Caco-2 (cell line): ENCODE measurements around the gene IFT20. TPM values are rescaled to one million over a fixed set of nuclear protein-coding genes. Genes with fewer than 3 reads are reported as not detected.

Experiments used
- BruUV-seq: library from RNA; stranded (reverse); fragments of 400-500 nt; replicated peaks from 2 replicates; lab custom pipeline; 2021; lab: Mats Ljungman, UMichigan
- CTCF ChIA-PET: fragments of 300-600 bp; sonication (Branson Sonifier 250); formaldehyde crosslinking; loops from one replicate; lab custom pipeline; 2022; ENCODE audit warnings: antibody characterized with exemption; lab: Charles Lee
- POLR2A ChIA-PET: fragments of 300-600 bp; sonication (Branson Sonifier 250); formaldehyde crosslinking; loops from one replicate; lab custom pipeline; 2022; ENCODE audit warnings: antibody characterized with exemption; lab: Charles Lee
- DNase-seq, 2 experiments: peaks; one replicate each; pipeline versions ENCODE4 v3.0.0 to v3.0.0-alpha.2; 2020 to 2022
- H3K27me3 ChIP-seq: replicated peaks from 2 replicates; pipeline ENCODE4 v1.6.0; 2011; ENCODE audit warnings: low read length; ENCODE audit not compliant: control insufficient read depth, insufficient read depth
- H3K36me3 ChIP-seq: 2 replicates; pipeline ENCODE4 v1.5.1; 2011; ENCODE audit warnings: low read length; ENCODE audit not compliant: control insufficient read depth, insufficient read depth
- H3K4me1 ChIP-seq: fragments of 250-450 bp; sonication (Bioruptor Pico); 2 replicates; pipeline ENCODE4 v1.5.1; 2020; ENCODE audit warnings: mild to moderate bottlenecking
- H3K4me3 ChIP-seq: 2 replicates; pipeline ENCODE4 v1.5.1; 2011; ENCODE audit warnings: low read depth, mild to moderate bottlenecking, control low read depth, low read length
- H3K9me3 ChIP-seq: fragments of 250-450 bp; sonication (Bioruptor Pico); 2 replicates; pipeline ENCODE4 v1.5.1; 2020; ENCODE audit warnings: mild to moderate bottlenecking, moderate library complexity
- H3K27ac Mint-ChIP-seq: one replicate; pipeline ENCODE4 v1.8.0; 2022; ENCODE audit warnings: mixed read lengths; ENCODE audit not compliant: unreplicated experiment
- H3K27me3 Mint-ChIP-seq: one replicate; pipeline ENCODE4 v1.8.0; 2022; ENCODE audit warnings: mixed read lengths; ENCODE audit not compliant: insufficient read depth, unreplicated experiment
- H3K36me3 Mint-ChIP-seq: one replicate; pipeline ENCODE4 v1.8.0; 2022; ENCODE audit warnings: mild to moderate bottlenecking, mixed read lengths; ENCODE audit not compliant: insufficient read depth, unreplicated experiment
- H3K4me1 Mint-ChIP-seq: one replicate; pipeline ENCODE4 v1.8.0; 2022; ENCODE audit warnings: low read depth, mixed read lengths; ENCODE audit not compliant: unreplicated experiment
- H3K4me3 Mint-ChIP-seq: one replicate; pipeline ENCODE4 v1.8.0; 2022; ENCODE audit warnings: mild to moderate bottlenecking, moderate library complexity, mixed read lengths; ENCODE audit not compliant: unreplicated experiment
- H3K9me3 Mint-ChIP-seq: one replicate; pipeline ENCODE4 v1.8.0; 2022; ENCODE audit warnings: mixed read lengths; ENCODE audit not compliant: unreplicated experiment
- intact Hi-C: fragments of 100-400 bp; cut with micrococcal nuclease; formaldehyde crosslinking; loops from one replicate; pipeline ENCODE4 v1.10.0; 2022; ENCODE audit not compliant: unreplicated experiment
- total RNA-seq: library from RNA; stranded (reverse); gene quantifications from 2 replicates; pipeline ENCODE4 v1.2.3, GENCODE V29; 2022
- TF ChIP-seq, protein P1 (sequence below), 2 experiments: fragments of 200-600 bp in 1 of 2; IDR thresholded peaks; 1 replicate in 1 of 2; 2 replicates in 1 of 2; pipeline versions ENCODE4 v1.5.1 to v1.8.0; 2011 to 2022; ENCODE audit warnings: antibody characterized with exemption in 1 of 2, control low read depth in 1 of 2, inconsistent platforms in 1 of 2, low read depth in 1 of 2, low read length in 1 of 2, mild to moderate bottlenecking in 1 of 2, moderate library complexity in 1 of 2; ENCODE audit not compliant: insufficient read depth in 1 of 2, severe bottlenecking in 1 of 2, unreplicated experiment in 1 of 2

The IFT20 gene
- total RNA-seq, 1 experiment from 2014 or later, result 89.9 TPM

GRCh38 chr17:28357901-28358197, 22.6 kb upstream of the IFT20 start:
- TSS peak; percentile 69 for BruUV-seq
- H3K4me1 Mint-ChIP-seq, result peaks cover 22% of the 10 kb centered on the region
- H3K27me3 ChIP-seq, result no peaks in the 10 kb centered on the region
- H3K4me3 ChIP-seq, result peak overlapping the region; percentile 78
- no peaks in the 10 kb centered on the region for H3K27me3 Mint-ChIP-seq
- H3K27ac Mint-ChIP-seq, result peak overlapping the region; percentile 96
- peaks cover 81% of the 10 kb centered on the region for H3K36me3 Mint-ChIP-seq
- H3K9me3 Mint-ChIP-seq, result no peaks in the 10 kb centered on the region
- peaks cover 15% of the 10 kb centered on the region for H3K4me1 ChIP-seq
- POLR2A ChIA-PET, result interaction anchor here (0.6 to 3.5 kb wide), 24 partner anchors 9 to 317 kb away, joined by 3 to 139 read pairs (median 6); partner anchors contain the start of genes IFT20, SARM1, SLC46A1 and TNFAIP1
- no peak for DNase-seq
- H3K4me3 Mint-ChIP-seq, result peak overlapping the region; percentile 90
- H3K9me3 ChIP-seq, result no peaks in the 10 kb centered on the region
- TF ChIP-seq, protein P1, sequence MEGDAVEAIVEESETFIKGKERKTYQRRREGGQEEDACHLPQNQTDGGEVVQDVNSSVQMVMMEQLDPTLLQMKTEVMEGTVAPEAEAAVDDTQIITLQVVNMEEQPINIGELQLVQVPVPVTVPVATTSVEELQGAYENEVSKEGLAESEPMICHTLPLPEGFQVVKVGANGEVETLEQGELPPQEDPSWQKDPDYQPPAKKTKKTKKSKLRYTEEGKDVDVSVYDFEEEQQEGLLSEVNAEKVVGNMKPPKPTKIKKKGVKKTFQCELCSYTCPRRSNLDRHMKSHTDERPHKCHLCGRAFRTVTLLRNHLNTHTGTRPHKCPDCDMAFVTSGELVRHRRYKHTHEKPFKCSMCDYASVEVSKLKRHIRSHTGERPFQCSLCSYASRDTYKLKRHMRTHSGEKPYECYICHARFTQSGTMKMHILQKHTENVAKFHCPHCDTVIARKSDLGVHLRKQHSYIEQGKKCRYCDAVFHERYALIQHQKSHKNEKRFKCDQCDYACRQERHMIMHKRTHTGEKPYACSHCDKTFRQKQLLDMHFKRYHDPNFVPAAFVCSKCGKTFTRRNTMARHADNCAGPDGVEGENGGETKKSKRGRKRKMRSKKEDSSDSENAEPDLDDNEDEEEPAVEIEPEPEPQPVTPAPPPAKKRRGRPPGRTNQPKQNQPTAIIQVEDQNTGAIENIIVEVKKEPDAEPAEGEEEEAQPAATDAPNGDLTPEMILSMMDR (IDR thresholded peaks at IDR 0.05; ENCODE audit: insufficient read depth in 1 of 2, low read depth in 1 of 2, low read length in 1 of 2, severe bottlenecking in 1 of 2, unreplicated experiment in 1 of 2), result no peak
- peaks cover 22% of the 10 kb centered on the region; the same call in 1 of the 2 replicates for H3K36me3 ChIP-seq
- intact Hi-C loops, result loop anchor here (1.0 to 2.0 kb wide), 4 partner anchors 10 to 48 kb away; partner anchors contain the start of genes IFT20, SLC46A1 and TNFAIP1
- CTCF ChIA-PET, result interaction anchor here (0.6 to 3.2 kb wide), 14 partner anchors 10 to 129 kb away, joined by 3 to 45 read pairs (median 4); partner anchors contain the start of genes IFT20, SARM1, TNFAIP1 and VTN

- Histone ChIP-seq H3K9me3 (no peaks in the 10 kb centered on the region), H3K4me1 (peaks cover 15% of the 10 kb centered on the region), H3K27me3 (no peaks in the 10 kb centered on the region), H3K4me3 (peak within 1 kb of the TSS; percentile 78), H3K36me3 (peaks cover 22% of the 10 kb centered on the region; the same call in 1 of the 2 replicates)
- CTCF ChIA-PET, result interaction anchor here (0.6 to 3.2 kb wide), 15 partner anchors 10 to 129 kb away, joined by 3 to 45 read pairs (median 4); partner anchors contain the start of genes IFT20, SARM1, TNFAIP1 and VTN
- Mint-ChIP-seq H3K27me3 (no peaks in the 10 kb centered on the region), H3K4me1 (peaks cover 22% of the 10 kb centered on the region), H3K36me3 (peaks cover 84% of the 10 kb centered on the region), H3K27ac (peak within 1 kb of the TSS; percentile 96), H3K4me3 (peak within 1 kb of the TSS; percentile 90), H3K9me3 (no peaks in the 10 kb centered on the region)
- peak; percentile 99 to 100 for DNase-seq
- intact Hi-C loops, result loop anchor here (1.0 to 2.0 kb wide), 3 partner anchors 22 to 49 kb away; partner anchors contain the start of genes IFT20, SLC46A1 and TNFAIP1
- POLR2A ChIA-PET, result interaction anchor here (0.6 to 3.5 kb wide), 27 partner anchors 9 to 316 kb away, joined by 3 to 139 read pairs (median 5); partner anchors contain the start of genes IFT20, SARM1, SLC46A1 and TNFAIP1
- TF ChIP-seq, protein P1 (IDR thresholded peaks at IDR 0.05; ENCODE audit: insufficient read depth in 1 of 2, low read depth in 1 of 2, low read length in 1 of 2, severe bottlenecking in 1 of 2, unreplicated experiment in 1 of 2), result peak in 1 of 2 experiments; percentile 15
- BruUV-seq, result no TSS peak
These were observed 22.0 kb upstream of the IFT20 start, which contains the start of gene POLDIP2 for GRCh38 chr17:28357061-28357900. Gene POLDIP2 (minus strand): TSS chr17:28357527. CDS start chr17:28357448, 79 bp downstream.

DNA sequence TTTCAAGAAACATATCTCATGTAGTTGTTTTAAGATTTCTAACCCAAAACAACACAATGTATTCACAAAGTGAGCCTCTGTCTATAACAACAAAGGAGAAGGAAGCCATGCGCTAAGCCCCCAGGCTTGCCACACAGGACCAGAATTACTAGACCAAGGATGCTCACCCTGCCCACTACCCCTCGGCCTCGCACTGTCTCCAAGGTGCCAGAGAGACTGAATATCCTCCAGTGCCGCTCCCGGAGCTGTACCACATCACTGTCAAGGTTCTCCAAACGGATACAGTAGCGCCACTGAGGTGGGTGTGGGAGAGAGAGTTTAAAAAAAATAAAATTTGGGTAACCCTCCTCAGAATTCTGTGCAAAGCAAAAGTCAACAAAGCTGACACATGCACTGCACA, 15.0 kb upstream of the IFT20 start:
- Histone ChIP-seq H3K9me3 (no peaks in the 10 kb centered on the region), H3K4me3 (no peak overlapping the region), H3K36me3 (peaks cover 35% of the 10 kb centered on the region), H3K4me1 (peaks cover 22% of the 10 kb centered on the region), H3K27me3 (no peaks in the 10 kb centered on the region)
- H3K4me1 Mint-ChIP-seq, result peaks cover 8% of the 10 kb centered on the region
- peak overlapping the region; percentile 10 for H3K27ac Mint-ChIP-seq
- H3K9me3 Mint-ChIP-seq, result no peaks in the 10 kb centered on the region
- H3K4me3 Mint-ChIP-seq, result no peak overlapping the region
- BruUV-seq, result no TSS peak
- H3K27me3 Mint-ChIP-seq, result no peaks in the 10 kb centered on the region
- H3K36me3 Mint-ChIP-seq, result peaks cover 100% of the 10 kb centered on the region
- CTCF ChIA-PET, result no interaction called here
- POLR2A ChIA-PET, result interaction anchor here (2.8 kb wide), 1 partner anchor 14 kb away, joined by 8 read pairs; the partner anchor contains the start of gene TNFAIP1
- DNase-seq, result no peak
- intact Hi-C loops, result no loop called here
- TF ChIP-seq, protein P1 (IDR thresholded peaks at IDR 0.05; ENCODE audit: insufficient read depth in 1 of 2, low read depth in 1 of 2, low read length in 1 of 2, severe bottlenecking in 1 of 2, unreplicated experiment in 1 of 2), result no peak
